Measurements from ENCODE around the gene ZNF776. TPM values are rescaled to one million over a fixed set of nuclear protein-coding genes. Genes with fewer than 3 reads are reported as not detected.
"Not testable (repeated sequence)": the region's sequence is repeated elsewhere in the genome, so short reads cannot be mapped to it uniquely, and the experiment has no call there.

Gene ZNF776
- total RNA-seq, 1 experiment from 2014 or later = 19.3 TPM

DNA sequence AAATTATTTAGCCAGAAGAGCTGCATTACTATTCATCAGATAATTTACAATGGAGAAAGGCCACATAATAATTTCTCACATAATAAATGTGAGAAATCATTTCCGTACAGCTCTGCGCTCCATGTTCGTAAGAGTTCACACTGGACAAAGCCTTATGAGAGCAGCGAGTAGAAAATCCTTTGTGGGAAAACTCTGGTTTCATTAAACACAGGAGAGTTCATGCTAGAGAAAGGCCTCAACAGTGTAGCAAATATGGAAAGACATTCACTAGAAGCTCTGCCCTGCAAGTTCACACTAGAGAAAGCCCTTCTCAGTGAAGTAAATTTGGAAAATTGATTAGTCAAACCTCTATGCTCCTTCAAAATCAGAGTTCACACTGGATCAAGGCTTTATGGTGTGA is 8.4 kb downstream of the ZNF776 start:
- no peak overlapping the region for H3K27ac ChIP-seq
- H3K27me3 ChIP-seq = no peaks in the 10 kb centered on the region
- no peak for DNase-seq
- peaks cover 80% of the 10 kb centered on the region for H3K36me3 ChIP-seq
- peaks cover 22% of the 10 kb centered on the region for H3K9me3 ChIP-seq (replicated peaks)
- H3K4me1 ChIP-seq = no peaks in the 10 kb centered on the region
- H3K4me3 ChIP-seq = no peak overlapping the region

DNA sequence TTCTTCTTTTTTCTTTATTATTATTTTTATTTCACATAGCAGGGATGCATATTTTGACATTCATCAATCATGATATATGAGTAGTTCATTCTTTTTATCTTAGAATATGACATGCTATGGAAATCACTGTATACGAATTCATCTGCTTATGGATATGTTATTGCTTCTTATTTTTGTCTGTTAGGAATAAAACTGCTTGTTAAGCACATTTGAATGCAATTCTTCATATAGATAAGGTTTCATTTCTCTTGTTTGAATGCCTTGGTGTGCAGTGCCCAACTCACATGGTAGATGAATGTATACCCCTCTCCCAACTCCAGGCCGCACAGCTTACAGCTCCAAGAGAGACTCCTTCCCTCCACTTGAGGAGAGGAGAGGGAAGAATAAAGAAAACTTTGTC is 11.3 kb downstream of the ZNF776 start:
- H3K4me1 ChIP-seq = no peaks in the 10 kb centered on the region
- H3K36me3 ChIP-seq = peaks cover 62% of the 10 kb centered on the region
- no peaks in the 10 kb centered on the region for H3K27me3 ChIP-seq
- DNase-seq = no peak
- peaks cover 17% of the 10 kb centered on the region for H3K9me3 ChIP-seq (replicated peaks)
- H3K27ac ChIP-seq = no peak overlapping the region
- no peak overlapping the region for H3K4me3 ChIP-seq

DNA sequence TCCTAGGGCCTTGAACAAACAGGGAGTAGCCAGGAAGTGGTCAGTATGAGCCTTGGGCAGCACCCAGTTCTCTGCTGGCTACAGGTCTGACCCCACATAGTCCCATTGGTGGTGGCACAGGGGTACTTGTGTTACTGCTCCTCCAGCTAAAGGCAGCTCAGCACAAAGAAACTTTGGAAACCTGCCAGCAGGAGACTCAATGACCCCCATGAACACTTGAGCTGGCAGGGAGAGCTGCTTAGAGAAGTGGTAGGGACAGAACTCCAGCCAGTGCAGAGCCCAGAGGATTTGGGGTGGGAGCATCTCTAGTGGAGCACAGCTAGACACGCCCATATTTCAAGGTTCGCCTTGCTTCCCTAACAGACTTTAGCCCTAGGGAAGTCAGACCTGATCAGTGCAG is 12.5 kb downstream of the ZNF776 start:
- Histone ChIP-seq H3K36me3 (peaks cover 55% of the 10 kb centered on the region), H3K4me3 (no peak overlapping the region), H3K27me3 (no peaks in the 10 kb centered on the region), H3K27ac (no peak overlapping the region), H3K9me3 (replicated peaks) (peaks cover 12% of the 10 kb centered on the region), H3K4me1 (no peaks in the 10 kb centered on the region)
- DNase-seq = no peak

DNA sequence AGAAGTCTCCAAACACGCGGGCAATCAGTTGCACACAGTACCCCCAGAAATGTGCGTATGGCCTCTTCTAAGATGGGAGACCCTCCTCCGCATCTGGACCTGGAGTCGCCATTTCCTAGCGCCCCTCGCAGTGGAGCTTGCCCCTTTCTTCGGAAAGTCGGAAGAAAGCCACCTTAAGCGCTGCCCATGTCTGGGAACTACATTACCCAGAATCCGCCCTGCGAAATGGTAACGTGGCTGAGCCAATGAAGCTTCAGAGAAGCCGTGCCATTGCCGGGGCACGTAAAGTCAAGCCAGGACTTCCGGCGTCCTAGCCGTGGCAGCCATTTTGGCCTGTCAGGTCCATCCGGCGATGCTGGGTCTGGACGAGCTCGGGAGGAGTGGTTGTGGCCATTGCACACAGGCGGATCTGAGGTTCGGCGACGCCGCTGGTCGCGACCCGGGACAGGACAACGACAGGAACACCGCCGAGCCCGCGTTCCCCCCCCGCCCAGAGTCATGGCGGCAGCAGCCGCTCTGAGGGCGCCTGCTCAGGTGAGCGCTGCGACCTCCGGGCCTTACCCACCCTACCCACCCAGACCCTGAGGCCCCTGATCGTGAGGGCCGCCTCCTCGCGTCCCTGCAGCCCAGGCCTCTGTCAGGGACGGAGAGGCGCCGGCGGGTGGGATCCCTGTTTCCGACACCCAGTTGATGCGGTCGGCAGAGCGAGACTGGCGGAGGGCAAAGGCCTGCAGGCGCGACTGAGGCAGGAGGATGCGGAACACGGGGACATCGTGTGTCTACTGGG is 22.9 kb downstream of the ZNF776 start, which contains the start of gene ZNF586:
Gene ZNF586 (plus strand): TSS at position 332 of the 787 bp plus-strand sequence. CDS start 167 bp downstream, at position 499.
- Histone ChIP-seq H3K4me1 (no peaks in the 10 kb centered on the region), H3K27me3 (no peaks in the 10 kb centered on the region), H3K9me3 (replicated peaks) (peaks cover 14% of the 10 kb centered on the region; the same call in 1 of the 2 replicates), H3K36me3 (peaks cover 18% of the 10 kb centered on the region), H3K4me3 (peak within 1 kb of the TSS; percentile 83), H3K27ac (peak within 1 kb of the TSS; percentile 38; the same call in 1 of the 2 replicates)
- peak; percentile 90 to 92 for DNase-seq

DNA sequence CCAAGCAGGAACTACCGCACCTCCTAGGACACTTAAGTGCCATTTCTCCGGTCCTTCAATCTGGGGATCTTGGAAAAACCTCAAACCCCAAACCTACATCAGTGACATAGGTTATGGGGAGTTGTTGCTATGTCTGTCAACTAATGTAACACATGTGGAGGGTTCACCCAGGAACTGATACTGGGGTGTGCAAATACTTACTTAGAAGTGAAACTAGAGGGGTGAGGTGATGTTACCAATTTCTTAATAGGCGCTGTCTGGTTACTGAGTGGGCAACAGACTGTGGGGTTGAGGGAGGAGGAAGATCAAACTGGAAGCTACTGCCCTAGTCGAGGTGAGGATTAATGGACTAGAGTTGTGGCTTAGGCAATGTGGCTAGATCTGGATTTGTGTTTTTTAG is 24.8 kb downstream of the ZNF776 start:
- Histone ChIP-seq H3K27me3 (no peaks in the 10 kb centered on the region), H3K36me3 (peaks cover 29% of the 10 kb centered on the region), H3K4me1 (no peaks in the 10 kb centered on the region), H3K4me3 (no peak overlapping the region), H3K27ac (no peak overlapping the region), H3K9me3 (replicated peaks) (peaks cover 14% of the 10 kb centered on the region; the same call in 1 of the 2 replicates)
- DNase-seq = no peak

DNA sequence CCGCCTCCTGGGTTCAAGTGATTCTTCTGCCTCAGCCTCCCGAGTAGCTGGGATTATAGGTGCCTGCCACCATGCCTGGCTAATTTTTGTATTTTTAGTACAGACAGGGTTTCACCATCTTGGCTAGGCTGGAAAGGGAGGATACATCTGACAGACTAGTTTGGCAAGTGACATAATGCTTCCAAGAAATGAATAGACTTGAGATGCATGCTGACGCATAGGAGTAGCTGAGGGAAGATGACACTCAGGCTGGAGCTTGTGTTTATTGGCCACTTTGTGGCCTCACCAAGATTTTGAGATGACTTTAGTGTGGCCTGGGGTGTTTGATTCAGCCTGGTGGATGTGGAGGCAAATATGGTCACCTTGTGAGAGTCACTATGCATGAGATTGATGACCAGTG is 26.9 kb downstream of the ZNF776 start:
- Histone ChIP-seq H3K36me3 (peaks cover 50% of the 10 kb centered on the region), H3K27me3 (no peaks in the 10 kb centered on the region), H3K4me1 (no peaks in the 10 kb centered on the region)

DNA sequence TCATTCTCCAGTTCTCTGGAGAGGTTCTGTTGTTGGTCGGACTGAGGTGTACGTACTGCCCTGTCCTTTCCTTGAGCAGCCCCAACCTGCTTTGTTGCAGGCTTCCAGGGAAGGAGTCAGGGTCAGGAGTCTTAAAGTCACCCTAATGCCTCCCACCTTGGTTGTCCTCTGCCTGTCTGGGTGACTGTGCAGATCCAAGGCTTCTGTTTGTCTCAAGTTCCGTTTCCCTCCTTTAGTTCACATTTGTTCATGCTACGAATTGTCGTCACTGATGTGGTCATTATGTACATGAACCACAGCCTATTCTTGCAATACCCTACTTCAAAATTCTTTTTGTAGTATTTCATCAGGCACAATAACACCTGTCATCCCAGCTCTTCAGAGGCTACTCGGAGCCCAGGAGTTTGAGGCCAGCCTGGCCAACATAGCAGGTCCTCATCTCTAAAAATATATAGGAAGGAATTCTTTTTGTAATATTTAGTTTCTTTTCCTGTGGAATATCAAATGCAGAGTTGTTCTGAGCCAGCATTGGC is 30.2 kb downstream of the ZNF776 start:
- DNase-seq = no peak
- H3K9me3 ChIP-seq (replicated peaks) = peaks cover 20% of the 10 kb centered on the region; the same call in 1 of the 2 replicates
- H3K4me1 ChIP-seq = no peaks in the 10 kb centered on the region
- H3K27me3 ChIP-seq = no peaks in the 10 kb centered on the region
- no peak overlapping the region for H3K4me3 ChIP-seq
- peaks cover 75% of the 10 kb centered on the region for H3K36me3 ChIP-seq
- no peak overlapping the region for H3K27ac ChIP-seq

More for the DNA sequence above, 26.9 kb downstream of the ZNF776 start:
- Histone ChIP-seq H3K4me3 (no peak overlapping the region), H3K9me3 (replicated peaks) (peaks cover 14% of the 10 kb centered on the region; the same call in 1 of the 2 replicates), H3K27ac (no peak overlapping the region)
- no peak for DNase-seq

DNA sequence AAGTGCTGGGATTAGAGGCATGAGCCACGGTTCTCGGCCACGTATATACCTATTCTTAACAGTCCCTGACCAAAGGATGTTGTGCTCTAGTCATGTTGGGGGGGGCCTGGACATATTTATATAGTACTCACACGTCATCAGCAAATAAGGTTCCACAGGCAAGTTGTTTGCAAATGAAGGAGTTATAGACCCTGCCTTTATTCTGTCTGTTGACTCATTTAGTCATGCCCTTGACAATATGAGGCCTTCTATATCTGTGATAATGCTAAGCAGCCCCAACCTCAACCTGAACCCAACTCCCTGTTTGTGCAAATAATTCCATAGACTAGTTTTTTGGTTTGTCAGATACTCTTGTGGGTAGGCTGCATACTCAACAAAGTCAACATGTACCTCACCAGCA is 31.7 kb downstream of the ZNF776 start:
- Histone ChIP-seq H3K4me1 (no peaks in the 10 kb centered on the region), H3K36me3 (peaks cover 76% of the 10 kb centered on the region), H3K4me3 (no peak overlapping the region), H3K27ac (no peak overlapping the region), H3K27me3 (no peaks in the 10 kb centered on the region), H3K9me3 (replicated peaks) (peaks cover 21% of the 10 kb centered on the region; the same call in 1 of the 2 replicates)
- DNase-seq = no peak

DNA sequence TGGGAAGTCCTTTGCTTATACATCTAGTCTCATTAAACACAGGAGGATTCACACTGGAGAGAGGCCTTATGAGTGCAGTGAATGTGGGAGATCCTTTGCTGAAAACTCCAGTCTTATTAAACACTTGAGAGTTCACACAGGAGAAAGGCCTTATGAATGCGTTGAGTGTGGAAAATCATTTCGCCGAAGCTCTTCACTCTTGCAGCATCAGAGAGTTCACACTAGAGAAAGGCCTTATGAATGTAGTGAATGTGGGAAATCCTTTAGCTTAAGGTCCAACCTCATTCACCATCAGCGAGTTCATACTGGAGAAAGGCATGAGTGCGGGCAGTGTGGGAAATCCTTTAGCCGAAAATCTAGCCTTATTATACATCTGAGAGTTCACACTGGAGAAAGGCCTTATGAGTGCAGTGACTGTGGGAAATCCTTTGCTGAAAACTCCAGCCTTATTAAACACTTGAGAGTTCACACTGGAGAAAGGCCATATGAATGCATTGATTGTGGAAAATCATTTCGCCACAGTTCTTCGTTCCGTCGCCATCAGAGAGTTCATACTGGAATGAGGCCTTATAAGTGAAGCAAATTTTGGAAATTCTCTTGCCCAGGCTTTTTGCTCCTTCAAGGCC is 32.7 kb downstream of the ZNF776 start:
- no peak for DNase-seq
- peaks cover 78% of the 10 kb centered on the region for H3K36me3 ChIP-seq
- H3K4me3 ChIP-seq = no peak overlapping the region
- no peaks in the 10 kb centered on the region for H3K27me3 ChIP-seq
- no peaks in the 10 kb centered on the region for H3K4me1 ChIP-seq
- peaks cover 18% of the 10 kb centered on the region; the same call in 1 of the 2 replicates for H3K9me3 ChIP-seq (replicated peaks)
- H3K27ac ChIP-seq = no peak overlapping the region

DNA sequence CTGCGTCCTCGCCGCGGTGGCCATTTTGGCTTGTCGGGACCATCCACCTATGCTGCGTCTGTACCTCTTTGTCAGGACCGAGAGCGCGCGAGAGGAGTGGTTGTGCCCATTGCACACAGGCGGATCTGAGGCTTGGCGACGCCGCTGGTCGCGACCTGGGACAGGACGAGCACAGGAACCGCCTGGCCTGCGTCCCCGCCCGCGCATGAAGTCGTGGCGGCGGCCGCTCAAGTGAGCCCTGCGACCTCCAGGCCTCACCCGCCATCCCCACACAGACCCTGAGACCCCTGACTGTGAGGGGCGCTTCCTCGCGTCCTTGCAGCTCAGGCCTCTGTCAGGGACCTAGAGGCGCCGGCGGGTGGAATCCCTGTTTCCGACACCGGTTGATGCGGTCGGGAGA is 39.7 kb downstream of the ZNF776 start:
- Histone ChIP-seq H3K9me3 (replicated peaks) (0 out of 2 replicates have a peak, but pooled peaks cover 5% of the 10 kb centered on the region), H3K36me3 (peaks cover 30% of the 10 kb centered on the region), H3K4me1 (no peaks in the 10 kb centered on the region), H3K27ac (no peak overlapping the region), H3K27me3 (no peaks in the 10 kb centered on the region), H3K4me3 (no peak overlapping the region)
- no peak for DNase-seq

DNA sequence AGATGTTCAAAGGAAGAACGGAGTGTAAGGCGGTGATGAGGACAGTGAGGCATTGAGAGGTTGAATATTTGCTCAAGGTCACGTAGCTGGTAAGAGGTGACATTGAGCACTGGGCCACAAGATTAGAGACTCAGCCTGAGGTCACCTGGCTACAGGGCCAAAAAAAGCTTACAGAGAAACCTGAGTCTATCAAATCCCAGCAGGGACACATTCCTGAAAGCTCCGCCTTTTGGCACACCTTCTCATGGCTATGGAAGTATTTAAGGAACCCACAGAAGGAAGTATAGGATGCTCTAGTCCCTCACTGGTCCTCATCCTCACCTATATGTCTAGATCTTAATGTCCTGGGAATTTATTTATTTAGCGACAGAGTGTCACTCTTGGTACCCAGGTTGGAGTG is 40.3 kb downstream of the ZNF776 start:
- DNase-seq = no peak
- Histone ChIP-seq H3K4me3 (no peak overlapping the region), H3K9me3 (replicated peaks) (0 out of 2 replicates have a peak, but pooled peaks cover 5% of the 10 kb centered on the region), H3K4me1 (no peaks in the 10 kb centered on the region), H3K27me3 (no peaks in the 10 kb centered on the region), H3K36me3 (peaks cover 30% of the 10 kb centered on the region), H3K27ac (no peak overlapping the region)

DNA sequence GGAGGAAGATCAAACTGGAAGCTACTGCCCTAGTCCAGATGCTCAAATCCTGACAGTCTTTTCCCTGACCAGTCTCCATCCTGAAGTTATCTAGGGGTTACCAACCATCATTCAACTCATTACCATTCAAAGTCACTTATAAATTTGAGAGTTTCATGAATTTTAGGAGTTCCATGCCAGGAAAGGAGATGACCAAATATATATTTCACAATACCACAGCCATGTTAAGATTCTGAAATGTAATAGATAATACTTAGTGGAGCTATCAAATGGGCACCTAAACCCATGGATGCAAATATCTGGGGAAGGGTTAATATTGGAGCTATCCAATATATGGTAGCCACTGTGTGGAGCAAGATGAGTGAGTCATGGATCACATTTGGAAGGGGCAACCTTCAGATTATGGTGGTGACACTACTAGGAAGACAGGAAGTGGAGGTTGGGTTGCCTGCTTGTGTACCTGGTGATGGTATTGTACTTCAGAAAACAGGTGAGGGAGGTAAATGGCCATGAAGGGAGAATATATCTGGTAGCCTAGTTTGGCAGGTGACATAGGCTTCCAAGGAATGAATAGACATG is 41.6 kb downstream of the ZNF776 start:
- DNase-seq = no peak
- Histone ChIP-seq H3K36me3 (peaks cover 27% of the 10 kb centered on the region), H3K27me3 (no peaks in the 10 kb centered on the region), H3K4me3 (no peak overlapping the region), H3K9me3 (replicated peaks) (0 out of 2 replicates have a peak, but pooled peaks cover 4% of the 10 kb centered on the region), H3K27ac (no peak overlapping the region), H3K4me1 (no peaks in the 10 kb centered on the region)

DNA sequence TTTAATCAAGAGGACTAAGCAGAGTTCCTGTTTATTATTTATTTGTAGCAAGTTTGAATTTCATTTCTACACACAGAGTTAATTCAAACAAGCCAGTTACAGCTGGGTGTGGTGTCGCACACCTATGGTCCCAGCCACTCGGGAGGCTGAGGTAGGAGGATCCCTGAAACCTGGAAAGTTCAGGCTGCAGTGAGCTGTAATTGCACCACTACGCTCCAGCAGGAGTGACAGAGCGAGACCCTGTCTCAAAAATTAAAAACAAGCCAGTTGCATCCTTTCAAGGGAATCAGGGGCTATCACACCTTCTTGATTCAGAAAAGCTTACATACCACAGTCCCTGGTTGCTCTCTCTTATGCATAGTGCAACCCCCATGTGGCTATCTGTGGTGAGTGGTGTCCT is 42.7 kb downstream of the ZNF776 start:
- H3K4me1 ChIP-seq = no peaks in the 10 kb centered on the region
- no peak for DNase-seq
- H3K9me3 ChIP-seq (replicated peaks) = 0 out of 2 replicates have a peak, but pooled peaks cover 2% of the 10 kb centered on the region
- no peak overlapping the region for H3K4me3 ChIP-seq
- H3K27me3 ChIP-seq = no peaks in the 10 kb centered on the region
- H3K27ac ChIP-seq = no peak overlapping the region
- H3K36me3 ChIP-seq = peaks cover 22% of the 10 kb centered on the region

DNA sequence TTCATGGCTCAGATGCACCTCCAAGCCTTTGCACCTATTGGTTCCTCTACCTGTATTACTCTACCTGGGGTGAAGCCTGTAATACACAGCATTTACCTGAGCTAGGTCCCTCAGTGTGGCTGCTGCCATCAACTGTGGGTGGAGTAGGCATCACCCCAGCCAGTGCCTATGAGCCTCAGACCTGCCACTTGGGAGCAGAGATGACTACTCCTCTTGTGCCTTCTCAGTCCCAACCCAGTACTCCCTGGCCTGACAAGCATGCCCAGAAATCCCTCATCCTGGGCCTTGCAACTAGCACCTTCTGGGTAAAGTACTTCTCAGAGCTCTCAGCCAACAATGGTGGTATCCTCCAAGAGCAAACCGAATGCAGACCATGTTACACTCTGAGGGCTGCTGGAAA is 50.0 kb downstream of the ZNF776 start:
- H3K27me3 ChIP-seq; DNase-seq; H3K9me3 ChIP-seq (replicated peaks); H3K4me3 ChIP-seq; H3K27ac ChIP-seq; H3K4me1 ChIP-seq: not testable (repeated sequence)
- peaks cover 17% of the 10 kb centered on the region for H3K36me3 ChIP-seq

DNA sequence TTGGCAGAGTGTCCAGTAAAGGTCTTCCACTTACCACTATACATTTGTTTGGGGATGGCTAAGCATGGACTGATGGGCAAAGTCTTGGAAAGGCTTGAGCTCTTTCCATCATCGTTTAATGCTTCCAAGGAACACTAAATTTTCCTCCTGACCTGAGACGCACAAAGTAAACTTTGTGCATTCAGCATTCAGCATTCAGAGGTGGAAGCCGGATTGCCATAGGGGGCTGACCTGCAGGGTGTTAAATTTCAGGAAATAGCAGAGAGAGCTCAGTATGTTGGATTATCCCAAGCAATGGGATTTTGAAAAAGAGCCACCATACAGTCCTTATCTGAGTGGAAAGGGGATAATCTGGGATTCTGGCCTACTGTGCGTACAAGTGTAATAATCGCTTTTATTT is 54.1 kb downstream of the ZNF776 start:
- DNase-seq = no peak
- Histone ChIP-seq H3K27me3 (no peaks in the 10 kb centered on the region), H3K9me3 (replicated peaks) (no peaks in the 10 kb centered on the region), H3K36me3 (peaks cover 10% of the 10 kb centered on the region; the same call in 1 of the 2 replicates), H3K27ac (no peak overlapping the region), H3K4me1 (no peaks in the 10 kb centered on the region), H3K4me3 (no peak overlapping the region)
